HG03139 (cell line): Measurements from ENCODE around the gene KBTBD8.

Experiments used
- ATAC-seq: cut with Tn5 transposase; IDR thresholded peaks from one replicate; pipeline ENCODE4 v1.9.1; 2021; ENCODE audit not compliant: unreplicated experiment

Gene KBTBD8

DNA sequence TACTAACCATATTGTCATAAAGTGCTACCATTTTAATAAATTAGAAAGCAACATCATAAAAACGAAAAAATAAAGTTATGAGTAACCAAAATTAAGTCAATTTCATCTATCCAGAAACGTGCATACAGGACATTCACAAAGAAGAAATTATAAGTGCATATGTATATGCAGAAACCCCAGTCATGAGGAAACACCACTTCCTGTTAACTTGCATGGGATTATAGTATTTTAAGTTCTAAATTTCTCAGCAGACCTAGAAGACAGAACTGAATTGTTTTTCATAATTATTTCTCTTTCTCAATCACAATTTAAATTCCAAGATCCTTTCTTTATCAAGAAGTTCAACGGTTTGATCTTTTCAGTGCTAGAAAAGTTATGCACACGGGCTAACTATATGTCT lies 1.4 kb upstream of the KBTBD8 start:
- ATAC-seq = no peak

DNA sequence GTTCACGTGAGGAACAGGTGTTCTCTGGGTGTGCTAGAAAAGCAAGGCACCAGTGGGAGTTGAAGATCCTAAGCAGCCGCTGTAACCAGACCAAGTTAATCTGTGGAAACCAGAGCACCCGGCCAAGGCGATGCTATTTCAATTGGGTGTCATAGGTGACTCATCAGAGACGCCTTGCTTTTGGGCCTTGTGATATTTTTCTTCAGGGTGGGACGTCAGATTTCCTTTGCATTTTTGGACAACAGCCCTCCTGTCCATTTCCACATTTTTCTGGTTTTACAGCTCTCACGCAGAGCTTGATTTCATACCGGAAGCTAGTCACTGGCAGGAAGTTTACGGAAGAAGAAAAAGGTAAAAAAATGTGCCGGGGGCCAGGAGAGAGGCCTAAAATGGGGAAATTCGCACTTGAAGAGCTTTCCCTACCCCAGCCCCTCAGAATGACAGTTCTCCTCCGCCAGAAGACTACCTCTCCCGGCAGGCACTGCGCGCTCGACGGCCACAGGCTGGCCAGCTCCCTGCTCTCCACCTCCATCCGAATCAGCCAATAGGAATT lies 471 bp upstream of the KBTBD8 start:
- peak; percentile 89 for ATAC-seq

DNA sequence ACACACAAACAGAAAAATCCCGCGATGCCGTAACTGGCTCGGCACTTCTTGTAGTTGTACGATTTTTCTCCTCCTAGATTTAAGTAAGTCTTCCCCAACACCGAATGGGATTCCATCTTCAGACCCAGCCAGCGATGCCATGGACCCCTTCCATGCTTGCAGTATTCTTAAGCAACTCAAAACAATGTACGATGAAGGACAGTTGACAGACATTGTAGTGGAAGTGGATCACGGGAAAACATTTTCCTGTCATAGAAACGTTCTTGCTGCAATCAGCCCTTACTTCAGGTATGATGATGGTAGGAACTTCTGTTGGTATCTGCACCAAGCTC lies 763 bp downstream of the KBTBD8 start:
- ATAC-seq = no peak

DNA sequence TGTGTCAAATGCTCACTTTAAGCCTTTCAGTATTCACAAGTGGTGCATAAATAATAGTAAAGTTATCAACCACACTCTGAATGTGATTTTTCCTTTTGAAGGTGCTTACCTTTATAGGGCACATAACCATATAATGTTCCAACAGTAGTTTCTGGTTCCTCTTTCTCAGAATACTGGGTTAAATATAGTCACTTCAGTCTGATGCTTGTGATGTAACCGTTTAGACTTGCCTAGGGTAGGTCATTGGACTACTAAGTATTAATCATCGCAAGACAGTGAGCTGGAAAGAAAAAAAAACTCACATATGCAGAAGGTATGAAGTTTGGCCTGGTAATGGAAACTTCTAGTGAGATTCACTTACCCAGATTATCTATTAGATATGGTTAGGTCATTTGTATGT lies 1.9 kb downstream of the KBTBD8 start:
- ATAC-seq = peak; percentile 46

DNA sequence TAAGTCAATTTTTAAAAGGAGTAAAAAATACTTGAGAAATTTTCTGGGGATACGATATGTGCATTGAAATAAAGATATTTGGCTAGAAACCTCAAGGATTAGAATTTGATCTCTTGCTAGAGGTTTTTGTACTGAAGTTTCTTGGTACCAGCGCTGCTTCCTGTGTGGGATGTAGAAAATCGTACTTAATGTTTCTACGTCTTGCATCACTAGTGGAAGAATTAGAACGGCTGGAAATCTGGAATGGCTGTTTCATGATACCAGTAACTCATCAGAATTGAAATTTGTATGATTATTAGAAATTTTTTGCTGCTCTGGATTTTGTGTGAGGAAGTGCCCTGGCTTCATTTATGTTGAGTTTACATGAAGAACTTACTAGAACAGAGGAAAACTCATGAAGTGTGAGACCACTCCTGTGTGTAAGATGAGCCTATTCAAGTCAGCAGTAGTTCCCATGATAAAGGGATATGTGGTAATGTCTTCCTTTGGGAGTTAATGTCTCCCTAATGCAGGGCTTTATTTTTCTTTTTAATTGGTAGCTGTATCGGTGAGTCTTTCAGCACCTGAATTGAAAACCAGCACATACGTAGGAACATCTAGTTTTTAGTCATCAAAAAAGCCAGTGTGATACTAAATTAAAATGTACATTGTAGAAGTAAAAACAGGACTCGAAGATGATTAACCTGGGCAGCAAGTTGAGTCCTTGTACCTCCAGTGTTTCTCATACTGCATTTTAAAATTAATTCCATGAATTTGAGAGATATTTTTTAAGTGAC lies 3.2 kb downstream of the KBTBD8 start:
- no peak for ATAC-seq

DNA sequence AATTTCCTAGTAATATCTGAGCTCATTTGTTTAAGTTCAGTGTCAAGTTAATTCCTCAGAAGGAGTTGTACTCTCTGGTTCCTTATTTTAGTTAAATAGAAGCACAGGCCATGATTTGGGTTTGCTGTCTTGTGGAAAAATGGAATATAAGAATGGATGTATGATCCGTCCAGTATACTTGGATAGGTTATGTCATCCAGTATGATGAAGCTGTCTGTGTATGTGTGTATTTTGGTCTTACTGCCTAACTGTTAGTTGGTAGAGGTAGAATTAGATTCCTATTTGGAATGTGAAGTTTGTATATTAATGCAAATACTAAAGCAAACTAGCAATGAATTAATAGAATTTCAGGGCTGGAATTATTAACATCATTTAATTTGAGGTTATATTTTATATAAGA lies 7.9 kb downstream of the KBTBD8 start:
- no peak for ATAC-seq

DNA sequence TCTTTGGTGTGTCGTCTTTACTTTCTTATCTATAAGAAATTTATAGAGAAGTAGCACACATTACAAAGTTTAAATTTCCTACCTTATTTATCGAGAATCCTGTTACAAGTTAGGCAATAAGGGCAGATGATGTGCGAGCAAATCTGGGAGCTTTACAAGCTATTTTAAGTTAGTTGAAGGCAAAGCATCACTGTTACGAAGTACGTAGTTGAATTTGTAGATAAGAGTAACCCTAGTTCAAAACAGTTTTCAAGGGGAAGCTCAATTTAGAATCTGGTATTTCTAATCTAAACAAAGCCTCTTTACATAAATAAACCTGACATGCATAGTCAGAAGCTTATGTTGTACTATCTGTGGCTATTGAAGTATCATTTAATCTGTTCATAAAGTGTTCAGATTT lies 8.4 kb downstream of the KBTBD8 start:
- ATAC-seq = no peak

DNA sequence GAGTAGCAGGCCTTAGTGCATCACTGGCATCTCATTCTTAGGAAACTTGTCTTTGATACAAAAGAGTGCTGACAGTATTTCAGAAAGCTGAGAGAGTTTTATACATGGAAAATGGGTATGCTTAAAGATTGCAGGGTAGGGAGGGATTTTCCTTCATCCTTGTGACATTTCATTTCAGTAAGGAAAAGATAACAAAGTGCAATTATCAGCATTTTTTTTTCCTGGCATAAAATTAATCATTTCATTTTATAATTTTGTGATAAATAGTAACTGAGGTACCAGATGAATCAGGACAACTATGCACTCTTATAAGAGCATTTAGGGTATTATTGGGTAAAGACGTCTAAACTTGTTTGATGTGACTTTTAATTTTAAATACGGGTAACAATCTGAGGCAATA lies 10.3 kb downstream of the KBTBD8 start:
- ATAC-seq = no peak

DNA sequence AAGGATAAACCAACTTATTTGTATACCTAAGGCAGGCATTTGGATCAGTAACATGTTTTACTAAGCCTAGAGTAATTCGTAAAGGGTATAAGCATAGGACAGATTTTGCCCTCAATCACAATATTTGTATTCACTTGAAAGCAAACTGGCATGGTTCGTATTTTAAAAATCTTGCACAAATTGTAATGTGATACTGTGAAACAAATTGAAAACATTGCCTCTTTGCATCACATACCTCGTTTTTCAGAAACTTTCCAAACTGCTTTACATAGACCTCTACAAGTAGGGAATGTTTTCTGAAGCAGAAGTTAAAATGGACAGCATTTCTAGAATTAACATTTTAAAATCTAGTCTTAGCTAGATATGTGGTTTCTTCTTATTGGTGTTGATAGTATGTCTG lies 11.6 kb downstream of the KBTBD8 start:
- ATAC-seq = no peak

DNA sequence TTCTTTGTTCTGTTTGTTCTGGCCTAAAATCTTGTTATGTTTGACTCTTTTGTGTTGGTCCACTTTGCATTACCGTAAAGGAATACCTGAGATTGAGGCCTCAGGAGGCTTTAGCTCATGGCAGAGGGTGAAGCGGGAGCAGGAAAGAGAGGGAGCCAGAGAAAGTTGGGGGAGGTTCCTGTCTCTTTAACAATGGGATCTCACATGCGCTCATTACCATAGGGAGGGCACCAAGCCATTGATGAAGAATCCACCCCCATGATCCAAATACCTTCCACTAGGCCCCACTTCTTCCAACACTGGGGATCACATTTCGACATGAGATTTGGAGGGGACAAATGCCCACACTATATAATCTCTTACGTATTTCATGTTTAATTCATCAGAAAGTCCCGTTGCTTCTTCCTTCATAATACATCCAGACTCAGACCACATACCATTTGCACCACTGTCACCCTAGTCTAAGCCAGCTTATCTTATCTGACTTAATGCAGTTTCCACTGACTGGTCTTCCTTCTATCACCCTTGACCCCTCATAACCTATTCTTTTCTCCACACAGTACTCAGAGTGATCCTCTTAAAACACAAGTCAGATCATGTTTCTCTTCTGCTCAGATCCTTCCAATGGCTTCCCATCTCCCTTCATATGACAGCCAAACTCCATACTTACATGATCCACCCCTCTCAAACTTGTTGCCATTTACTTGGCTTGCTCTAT lies 13.5 kb downstream of the KBTBD8 start:
- ATAC-seq = no peak

DNA sequence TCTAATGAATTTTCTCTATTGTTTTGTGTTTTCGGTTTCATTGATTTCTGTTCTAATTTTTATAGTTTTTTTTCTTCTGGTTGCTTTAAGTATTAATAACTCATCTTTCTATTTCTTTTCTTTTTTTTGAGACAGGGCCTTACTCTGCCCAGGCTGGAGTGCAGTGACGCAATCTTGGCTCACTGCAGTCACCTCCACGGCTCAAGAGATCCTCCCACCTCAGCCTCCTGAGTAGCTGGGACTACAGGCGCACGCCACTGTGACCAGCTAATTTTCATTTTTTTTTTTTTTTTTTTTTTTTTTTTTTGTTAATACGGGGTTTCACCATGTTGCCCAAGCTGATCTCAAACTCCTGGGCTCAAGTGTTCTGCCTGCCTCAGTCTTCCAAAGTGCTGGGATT lies 14.5 kb downstream of the KBTBD8 start:
- ATAC-seq = no peak

DNA sequence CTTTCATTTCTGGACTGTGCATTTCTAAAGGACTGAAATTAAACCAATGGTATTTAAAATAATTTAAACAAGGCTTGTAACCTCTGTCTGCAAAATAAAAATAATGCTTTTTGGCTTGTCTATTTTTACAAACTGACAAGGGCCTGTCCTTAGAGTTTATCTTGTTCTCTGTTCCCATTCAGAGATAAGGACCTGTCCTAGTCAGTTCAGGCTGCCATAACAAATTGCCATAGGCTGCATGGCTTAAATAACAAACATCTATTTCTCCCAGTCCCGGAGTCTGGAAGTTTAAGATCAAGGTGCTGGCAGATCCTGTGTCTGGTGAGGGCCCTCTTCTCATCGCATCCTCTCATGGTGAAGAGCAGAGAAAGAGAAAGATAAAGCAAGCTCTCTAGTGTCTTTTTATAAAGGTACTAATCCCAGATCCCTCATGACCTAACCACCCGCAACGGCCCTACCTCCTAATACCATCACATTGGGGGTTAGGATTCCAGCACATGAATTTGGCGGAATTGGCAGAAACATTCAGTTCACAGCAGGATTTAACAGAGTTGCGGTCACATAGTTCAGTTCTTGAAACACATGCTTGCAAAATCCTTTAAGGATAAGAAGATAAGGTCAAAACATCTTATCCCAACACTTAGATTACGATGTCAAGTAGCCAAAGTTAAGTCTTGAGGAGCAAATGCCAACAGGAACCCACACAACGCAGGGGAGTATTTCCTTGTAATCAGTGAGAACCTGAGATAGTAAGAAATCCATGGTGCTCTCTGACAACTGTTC lies 17.8 kb downstream of the KBTBD8 start:
- ATAC-seq = no peak

DNA sequence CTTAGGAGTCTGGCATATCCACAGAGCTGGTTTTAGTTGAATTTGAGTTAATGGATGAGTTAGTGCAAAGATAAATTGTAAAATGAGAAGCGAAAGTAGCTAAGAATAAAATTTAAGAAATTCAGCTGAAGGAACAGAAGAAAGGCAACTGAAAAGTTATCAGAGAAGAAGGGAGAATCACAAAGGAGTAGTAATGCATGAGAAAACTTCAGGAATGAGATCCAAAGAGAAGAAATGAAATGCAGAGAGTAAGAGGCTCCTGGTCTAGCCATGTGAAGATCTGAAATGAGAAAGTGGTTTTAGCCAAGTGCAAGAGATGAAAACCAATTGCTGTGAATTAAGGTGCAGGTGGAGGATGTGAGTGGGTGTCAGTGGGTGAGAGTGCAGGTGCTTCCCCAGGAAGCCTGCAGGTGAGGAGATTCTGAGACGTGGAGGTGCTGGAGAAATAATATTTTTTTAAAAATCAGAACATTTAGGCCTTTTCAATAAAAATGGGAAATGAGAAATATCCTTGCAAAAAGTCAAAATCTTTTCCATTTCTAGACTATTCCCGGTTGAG lies 18.5 kb downstream of the KBTBD8 start:
- peak; percentile 42 for ATAC-seq

DNA sequence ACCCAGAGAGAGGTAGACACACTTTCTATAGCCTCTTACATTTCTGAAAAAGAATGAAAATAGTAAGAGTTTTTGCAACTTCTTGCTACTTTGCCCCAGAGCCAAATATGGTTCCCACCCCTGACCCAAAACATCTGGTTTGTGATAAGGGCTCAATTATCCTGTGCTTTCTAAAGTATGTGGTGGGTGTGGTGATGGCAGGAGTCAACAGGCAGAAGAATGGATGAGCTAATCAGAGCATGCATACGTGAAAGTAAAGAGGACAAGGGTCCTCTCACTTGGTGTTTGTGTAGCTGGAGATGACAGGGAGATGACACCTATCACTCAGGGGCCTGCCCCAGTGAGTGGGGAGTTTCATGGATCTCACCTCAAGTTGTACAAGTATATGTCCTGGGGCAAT lies 19.1 kb downstream of the KBTBD8 start:
- no peak for ATAC-seq

DNA sequence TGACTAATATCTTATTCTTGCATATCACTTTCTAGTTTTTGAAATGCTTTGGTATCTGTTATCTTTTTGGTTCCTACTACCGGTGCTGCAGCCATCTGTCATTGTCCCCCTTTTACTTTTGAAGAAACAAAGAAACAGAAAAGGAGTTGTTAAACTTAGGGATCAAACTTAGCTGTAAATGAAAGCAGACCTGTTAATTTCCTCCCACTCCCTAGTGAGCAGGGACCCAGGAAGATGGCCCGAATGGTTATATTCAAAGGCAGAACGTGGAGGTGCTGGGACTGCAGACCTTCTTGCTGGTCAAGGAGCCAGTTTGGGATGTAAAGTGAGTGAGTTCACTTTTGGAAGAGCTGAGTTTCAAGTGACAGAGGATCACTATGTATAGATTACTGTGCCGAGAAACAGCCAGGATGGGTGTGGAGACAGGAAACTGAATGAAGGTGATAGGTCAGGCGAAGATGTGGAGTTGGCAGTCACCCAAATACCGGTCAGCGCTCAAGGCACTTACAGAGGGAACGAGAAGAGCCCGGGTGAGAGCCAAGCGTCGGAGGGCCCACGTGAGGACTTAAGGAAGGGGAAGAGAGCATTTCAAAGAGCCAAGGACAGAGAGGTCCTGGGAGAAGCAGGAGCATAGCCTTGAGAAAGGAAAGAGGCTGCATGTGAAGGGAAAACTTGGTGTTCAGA lies 20.1 kb downstream of the KBTBD8 start:
- no peak for ATAC-seq

DNA sequence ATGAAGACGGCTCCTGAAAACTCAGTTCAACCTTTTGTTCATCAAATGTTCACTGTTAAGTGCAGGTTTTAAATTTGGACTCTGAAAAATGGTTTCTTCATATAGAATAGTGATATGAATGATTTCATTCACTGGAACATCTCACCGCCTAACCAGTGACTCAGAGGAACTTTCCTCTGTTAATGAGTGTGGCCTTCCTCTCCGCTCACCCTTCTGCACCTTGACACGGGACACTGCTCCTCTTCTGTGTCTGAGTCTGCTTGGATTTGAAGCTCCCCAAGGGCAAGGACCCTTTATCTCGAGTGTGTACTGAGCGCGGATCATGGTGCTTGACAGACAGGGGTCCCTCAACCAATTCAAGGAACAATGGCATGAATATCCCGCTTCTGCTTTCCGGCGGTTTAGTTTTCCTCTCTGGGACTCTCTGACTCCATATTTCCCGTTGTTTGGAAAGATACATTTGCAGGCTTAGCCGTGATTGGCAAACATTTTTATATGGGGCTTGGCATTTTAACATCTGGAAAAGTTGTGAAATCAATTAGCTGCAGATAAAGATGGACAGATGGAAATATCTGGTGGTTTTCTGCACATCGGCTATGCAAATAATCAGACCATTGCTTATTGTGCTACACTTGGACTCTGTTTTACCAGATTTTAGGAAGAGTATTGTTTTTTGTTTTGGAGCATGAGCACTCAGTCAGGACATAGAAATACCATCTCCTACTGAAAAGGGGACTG lies 20.9 kb downstream of the KBTBD8 start:
- ATAC-seq = no peak

DNA sequence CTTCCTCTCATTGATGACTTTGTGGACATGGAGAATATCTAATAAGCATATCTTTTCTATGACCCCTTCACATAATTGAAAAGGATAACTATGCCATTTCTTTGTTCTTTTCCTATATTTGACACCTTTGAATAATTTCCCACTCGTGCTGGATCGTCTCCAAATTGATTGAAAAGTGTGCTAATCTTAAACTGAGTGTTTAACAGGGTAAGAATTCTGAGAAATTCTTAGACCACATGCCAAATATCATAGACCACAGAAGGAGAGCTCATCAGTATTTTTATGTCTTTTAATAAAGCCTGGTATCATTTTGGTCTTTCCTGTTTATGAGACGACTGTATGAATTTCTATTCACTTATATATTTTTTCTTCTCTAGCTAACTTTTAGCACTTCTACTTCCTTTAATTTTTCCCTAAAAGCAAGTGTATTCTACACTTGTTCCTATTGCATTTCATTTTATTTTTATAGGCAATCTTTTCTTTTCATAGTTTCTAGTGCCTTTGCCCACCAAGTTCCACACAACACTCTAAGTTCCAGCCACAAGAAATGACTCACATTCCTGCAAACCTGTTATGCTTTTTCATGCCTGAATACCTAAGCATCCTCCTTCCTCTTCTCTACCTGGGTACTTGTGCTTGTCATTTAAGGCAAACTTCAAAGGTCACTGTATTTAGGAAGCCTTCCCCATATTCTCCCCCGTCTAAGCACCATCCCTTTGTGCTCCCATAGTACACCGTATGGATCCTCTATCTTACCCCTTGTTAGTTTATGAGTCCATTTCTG lies 30.1 kb downstream of the KBTBD8 start:
- ATAC-seq = no peak

DNA sequence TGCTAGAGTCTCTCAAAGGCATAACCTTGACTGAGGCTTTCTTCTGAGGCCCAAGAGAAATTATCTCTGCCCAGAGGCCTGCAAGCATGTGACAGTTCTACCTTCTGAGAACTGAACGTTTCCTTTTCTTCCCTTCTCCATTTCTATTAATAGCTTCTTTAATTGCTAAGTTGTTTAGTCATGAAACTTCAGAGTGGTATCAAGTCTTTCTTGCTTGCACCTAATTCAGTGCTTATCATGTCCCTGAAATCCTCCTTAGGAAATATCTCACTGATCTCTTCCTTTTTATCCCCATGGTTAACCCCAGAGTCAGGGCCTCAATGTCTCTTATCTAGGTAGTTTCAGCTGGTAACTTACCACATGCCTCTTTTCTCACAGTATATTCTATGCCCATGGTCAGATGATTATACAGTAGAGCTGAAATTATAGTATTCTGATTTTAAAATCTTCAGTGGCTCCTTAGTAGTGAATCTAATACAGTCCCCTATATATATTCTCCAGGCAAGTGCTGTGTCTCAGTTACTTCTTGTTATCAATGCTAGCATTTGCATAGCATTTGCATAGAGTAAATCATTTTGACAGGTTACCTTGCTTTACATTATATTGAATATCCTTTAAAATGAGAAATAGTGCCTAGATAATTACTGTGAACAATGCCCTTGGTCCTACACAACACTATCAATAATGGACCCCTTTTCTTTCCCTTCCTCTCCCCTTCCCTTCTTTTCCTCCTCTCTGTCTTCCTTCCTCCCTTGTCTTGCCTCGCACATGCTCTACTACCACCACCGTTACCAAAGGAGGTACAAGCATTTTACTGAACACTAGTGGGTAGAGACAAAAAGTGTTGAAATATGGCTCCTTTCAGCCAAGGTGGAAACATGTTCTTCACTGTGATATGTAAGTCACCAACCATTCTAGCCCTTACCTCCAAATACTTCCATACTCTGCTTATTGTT lies 33.0 kb downstream of the KBTBD8 start:
- ATAC-seq = no peak
